ENCODE data around the gene ALDH4A1. TPM values are rescaled to one million over a fixed set of nuclear protein-coding genes. Genes with fewer than 3 reads are reported as not detected.

ALDH4A1 gene
- total RNA-seq, 1 donor: 9.5 TPM

DNA sequence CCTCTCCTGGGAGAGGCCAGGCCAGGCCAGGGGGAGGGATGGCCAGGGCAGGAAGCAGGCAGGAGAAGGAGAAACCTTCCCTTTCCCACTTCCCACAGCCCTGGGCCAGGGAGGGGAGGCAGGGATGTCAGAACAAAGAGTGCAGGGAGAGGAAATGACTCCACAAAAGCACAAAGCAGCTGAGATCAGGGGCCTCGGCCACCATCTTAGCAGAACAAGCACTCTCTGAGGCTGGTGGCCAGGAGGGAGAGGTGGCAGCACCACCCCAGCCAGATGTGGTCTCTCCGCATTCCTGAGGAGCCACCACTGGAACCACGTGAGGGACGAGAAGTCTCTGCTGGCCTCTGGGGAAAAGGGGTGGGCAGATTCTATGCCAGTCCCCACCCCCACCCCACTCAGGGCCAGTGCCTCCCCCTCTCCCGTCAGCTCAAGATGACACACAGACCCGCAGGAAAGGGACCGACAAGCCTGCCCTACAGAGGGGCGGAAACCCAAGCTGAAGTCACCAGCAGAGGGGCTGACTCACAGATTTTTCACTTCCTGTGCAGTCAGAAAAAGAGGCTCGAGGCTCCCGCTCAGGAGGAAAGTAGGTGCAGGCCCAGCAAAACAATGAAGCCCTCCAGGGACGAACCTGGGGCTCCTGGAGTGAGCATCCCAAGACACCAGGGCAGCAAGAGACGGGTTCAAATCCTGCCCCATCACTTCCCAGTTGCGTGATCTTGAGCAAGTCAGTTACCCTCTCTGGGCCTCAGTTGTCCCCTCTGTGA lies 24.1 kb upstream of the ALDH4A1 start:
- DNase-seq (ENCODE audit: low read depth): peak; percentile 90
- TF ChIP-seq CTCF (IDR thresholded peaks at IDR 0.05; ENCODE audit: insufficient read depth, low read length): no peak
- H3K4me3 ChIP-seq (ENCODE audit: low read depth, low read length): peak overlapping the region; percentile 10

DNA sequence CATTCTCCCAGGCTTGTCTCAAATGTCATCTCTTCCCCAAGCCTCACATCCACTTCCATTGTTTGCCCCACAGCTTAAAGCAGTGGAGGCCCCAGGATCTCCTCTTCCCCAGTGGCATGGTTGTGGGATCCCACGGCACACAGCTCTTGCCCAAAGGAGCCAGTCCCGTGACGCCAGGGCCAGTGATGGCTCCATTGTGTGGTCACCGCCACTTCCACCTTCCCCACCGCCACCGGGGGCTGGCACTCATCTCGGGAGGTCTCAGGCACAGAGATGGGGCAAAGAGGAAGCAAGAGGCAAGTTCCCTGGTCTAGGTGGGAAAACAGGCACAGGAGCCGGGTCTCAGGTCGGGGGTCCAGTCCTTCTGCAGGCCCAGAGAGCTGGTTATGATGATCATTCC lies 22.9 kb upstream of the ALDH4A1 start:
- H3K4me3 ChIP-seq (ENCODE audit: low read depth, low read length): no peak overlapping the region
- no peak for DNase-seq (ENCODE audit: low read depth)
- TF ChIP-seq CTCF (IDR thresholded peaks at IDR 0.05; ENCODE audit: insufficient read depth, low read length): no peak

DNA sequence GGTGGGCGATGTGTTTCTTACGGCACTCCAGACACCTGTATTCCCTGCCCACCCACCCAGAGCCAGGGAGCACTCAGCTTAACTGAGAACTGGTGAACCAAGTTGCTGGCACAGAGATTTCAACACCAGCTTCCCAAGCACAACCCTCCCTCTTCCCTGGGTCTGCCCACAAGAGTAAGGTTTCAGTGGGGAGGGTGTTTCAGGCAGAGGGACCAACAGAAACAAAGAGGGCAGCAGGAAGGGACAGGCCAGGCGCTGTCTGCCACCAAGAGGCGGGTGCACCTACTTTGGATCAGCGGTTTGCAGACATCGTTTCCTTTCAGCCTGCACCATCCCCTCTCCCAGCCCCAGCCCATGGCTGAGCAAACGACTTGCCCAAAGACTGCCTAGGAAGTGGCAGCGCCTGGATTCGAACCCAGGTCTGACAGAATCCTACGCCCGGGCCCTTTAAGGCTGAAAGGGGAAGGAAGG lies 21.9 kb upstream of the ALDH4A1 start:
- DNase-seq (ENCODE audit: low read depth): no peak
- H3K4me3 ChIP-seq (ENCODE audit: low read depth, low read length): no peak overlapping the region
- no peak for TF ChIP-seq CTCF (IDR thresholded peaks at IDR 0.05; ENCODE audit: insufficient read depth, low read length)

DNA sequence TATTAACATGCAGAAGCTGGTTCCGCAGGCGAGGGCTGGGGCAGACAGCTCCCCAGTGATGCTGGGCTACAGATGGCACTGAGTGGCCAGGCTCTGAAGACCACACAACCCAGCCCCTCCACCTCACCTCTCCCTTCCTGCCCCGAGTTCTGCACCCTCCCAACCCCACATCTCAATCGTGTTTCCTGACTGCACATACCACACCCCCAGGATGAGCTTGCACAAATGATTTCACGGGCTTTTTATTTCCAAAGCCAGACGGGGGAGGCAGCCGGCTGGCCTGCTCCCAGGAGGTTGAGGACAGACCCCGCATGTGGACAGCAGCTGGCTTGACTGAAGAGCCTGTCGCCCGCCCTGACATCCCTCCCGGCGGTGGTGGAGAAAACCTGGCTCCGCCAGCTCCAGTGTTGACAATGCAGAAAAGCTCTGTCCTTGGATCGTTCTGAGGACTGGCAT lies 21.4 kb upstream of the ALDH4A1 start:
- no peak for TF ChIP-seq CTCF (IDR thresholded peaks at IDR 0.05; ENCODE audit: insufficient read depth, low read length)
- no peak for DNase-seq (ENCODE audit: low read depth)
- no peak overlapping the region for H3K4me3 ChIP-seq (ENCODE audit: low read depth, low read length)

- DNase-seq (ENCODE audit: low read depth): no peak
- no peak for TF ChIP-seq CTCF (IDR thresholded peaks at IDR 0.05; ENCODE audit: insufficient read depth, low read length)
- H3K4me3 ChIP-seq (ENCODE audit: low read depth, low read length): no peak overlapping the region
Measured at GRCh38 chr1:18922848-18923755, 20.7 kb upstream of the ALDH4A1 start.

GRCh38 chr1:18922319-18922726 lies 20.0 kb upstream of the ALDH4A1 start:
- no peak overlapping the region for H3K4me3 ChIP-seq (ENCODE audit: low read depth, low read length)
- peak; percentile 49 for TF ChIP-seq CTCF (IDR thresholded peaks at IDR 0.05; ENCODE audit: insufficient read depth, low read length)
- DNase-seq (ENCODE audit: low read depth): peak; percentile 88

All from fibroblast of the aortic adventitia (primary cell).